Stimulated activated CD8-positive, alpha-beta memory T cell treated with anti-CD3 and anti-CD28 coated beads, Interleukin-7, amount 100 ng/mL, for 4 hours (primary cell): Measurements from ENCODE around the gene CFAP157.
"Not testable (repeated sequence)": the region's sequence is repeated elsewhere in the genome, so short reads cannot be mapped to it uniquely, and the experiment has no call there.

Experiments
- DNase-seq, 2 donors: peaks; one replicate each; pipeline ENCODE4 v3.0.0-alpha.2; 2020; ENCODE audit warnings: low read depth in 2 of 2

Gene CFAP157

GRCh38 chr9:127735530-127736185, 28.9 kb downstream of the CFAP157 start:
- DNase-seq = no peak

- DNase-seq = no peak
Measured at GRCh38 chr9:127738666-127739065, 31.9 kb downstream of the CFAP157 start.

DNA sequence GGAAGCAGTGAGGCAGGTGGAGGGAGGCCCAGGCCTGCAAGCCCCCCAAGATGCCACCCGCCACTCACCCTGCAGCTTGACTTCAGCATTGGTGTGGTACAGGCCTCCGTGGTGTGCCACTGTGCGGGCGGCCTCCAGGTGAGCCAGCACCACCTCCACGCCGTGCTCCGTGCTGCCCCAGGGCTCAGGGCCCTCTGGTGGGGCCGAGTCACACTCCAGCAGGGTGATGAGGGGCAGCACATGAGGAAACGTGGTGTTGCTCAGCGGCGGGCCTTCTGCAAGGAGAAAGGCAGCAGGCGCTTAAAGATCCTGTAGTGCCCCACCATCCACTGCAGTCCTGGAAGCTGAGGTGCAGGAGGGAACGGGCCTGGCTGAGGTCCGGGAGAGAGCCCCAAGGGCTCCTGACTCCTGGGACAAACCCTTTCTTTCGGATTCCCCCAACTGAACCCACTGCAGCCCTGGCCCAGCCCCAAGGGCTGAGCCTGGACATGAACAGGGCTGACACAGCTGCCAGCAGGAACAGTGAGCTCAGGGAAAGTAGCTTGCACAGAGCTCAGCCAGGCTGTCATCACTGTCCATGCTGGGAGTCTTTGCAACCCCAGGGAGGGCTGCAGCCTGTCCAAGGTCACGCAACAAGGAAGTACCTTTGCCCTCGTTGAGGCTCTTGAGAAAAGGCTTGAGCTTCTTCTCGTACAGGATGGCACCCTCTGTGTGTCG, 33.0 kb downstream of the CFAP157 start:
- DNase-seq = no peak

DNA sequence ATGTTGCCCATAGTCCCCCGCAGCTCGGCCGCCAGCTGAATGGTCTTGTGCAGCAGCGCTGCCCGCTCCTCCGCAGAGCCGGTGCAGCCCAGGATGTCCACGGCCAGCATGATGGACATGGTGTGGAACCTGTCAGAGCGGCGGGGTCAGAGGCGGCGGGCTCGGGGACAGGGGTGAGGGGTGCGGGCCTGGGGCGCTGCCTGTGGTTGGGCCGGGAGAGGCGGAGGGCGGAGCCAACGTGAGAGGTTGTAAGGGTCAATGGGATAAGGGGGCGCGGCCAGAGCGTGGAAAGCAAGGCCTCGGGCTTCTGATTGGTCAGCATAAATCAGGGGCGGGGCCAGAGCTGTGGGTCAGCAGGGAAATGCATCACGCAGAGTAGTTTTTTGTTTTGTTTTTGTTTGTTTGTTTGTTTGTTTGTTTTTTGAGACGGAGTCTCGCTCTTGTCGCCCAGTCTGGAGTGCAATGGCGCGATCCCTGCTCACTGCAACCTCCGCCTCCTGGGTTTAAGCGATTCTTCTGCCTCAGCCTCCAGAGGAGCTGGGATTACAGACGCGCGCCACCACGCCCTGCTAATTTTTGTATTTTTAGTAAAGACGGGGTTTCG, 35.1 kb downstream of the CFAP157 start:
- no peak for DNase-seq

- no peak for DNase-seq
Measured at GRCh38 chr9:127742435-127743088, 35.8 kb downstream of the CFAP157 start.

GRCh38 chr9:127744398-127745110, 37.8 kb downstream of the CFAP157 start:
- no peak for DNase-seq

DNA sequence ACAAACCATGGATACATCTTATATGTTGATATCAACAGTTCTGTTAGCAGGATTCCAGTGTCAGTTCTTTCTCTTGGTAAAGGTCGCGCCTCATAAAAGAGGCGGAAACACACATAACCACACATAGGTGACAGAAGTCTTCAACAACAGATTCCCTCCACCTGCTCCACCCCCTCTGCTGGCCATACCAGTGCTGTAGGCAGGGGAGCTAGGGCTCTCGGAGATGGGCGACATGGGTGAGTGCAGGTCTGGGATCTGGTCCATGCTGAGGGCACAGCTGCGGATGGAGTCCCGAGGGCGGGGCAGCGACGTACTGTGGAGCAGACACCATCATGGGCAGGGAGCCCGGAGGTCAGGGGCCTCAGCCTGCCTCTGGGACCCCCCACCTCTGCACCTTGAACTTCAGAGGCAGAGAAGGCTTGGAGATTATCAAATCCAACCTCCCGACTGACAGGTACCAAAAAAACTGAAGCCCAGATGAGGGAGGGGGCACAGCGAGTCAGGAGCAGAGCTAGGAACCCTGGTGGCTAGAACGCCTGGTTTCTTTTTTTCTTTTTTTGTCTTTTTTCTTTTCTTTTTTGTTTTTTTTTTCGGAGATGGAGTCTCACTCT, 40.3 kb downstream of the CFAP157 start:
- DNase-seq = no peak

DNA sequence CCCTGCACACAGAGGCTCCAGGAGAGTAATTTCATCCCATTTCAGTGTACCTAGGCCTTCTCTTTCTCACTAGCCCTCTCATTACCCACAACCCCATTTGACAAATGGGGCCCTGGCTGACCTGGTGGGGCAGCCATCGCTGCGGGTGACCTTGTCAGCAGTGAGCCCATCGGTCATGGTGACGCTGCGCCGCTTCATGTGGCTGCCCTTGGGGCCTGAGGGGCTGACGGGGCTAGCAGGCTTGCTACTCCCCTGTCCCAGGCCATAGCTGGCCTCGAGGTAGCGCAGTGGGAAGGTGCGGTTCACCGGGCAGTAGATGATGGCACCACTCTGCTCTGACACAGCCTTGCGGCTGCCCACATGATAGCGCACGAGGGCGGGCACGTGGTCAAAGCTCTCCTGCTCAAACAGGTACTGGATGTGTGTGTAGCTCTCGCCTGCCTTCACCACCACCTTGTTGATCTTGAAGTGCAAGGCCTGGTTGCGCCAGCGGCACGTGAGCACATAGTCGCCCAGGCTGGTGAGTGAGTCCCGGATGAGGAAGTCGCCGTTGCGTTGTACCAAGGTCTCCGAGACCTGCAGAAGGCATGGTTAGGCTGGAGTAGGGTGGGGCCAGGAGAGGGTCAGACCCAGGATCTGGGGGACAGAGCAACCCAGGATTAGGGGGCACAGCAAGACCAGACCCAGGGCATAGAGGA, 42.5 kb downstream of the CFAP157 start:
- no peak for DNase-seq

DNA sequence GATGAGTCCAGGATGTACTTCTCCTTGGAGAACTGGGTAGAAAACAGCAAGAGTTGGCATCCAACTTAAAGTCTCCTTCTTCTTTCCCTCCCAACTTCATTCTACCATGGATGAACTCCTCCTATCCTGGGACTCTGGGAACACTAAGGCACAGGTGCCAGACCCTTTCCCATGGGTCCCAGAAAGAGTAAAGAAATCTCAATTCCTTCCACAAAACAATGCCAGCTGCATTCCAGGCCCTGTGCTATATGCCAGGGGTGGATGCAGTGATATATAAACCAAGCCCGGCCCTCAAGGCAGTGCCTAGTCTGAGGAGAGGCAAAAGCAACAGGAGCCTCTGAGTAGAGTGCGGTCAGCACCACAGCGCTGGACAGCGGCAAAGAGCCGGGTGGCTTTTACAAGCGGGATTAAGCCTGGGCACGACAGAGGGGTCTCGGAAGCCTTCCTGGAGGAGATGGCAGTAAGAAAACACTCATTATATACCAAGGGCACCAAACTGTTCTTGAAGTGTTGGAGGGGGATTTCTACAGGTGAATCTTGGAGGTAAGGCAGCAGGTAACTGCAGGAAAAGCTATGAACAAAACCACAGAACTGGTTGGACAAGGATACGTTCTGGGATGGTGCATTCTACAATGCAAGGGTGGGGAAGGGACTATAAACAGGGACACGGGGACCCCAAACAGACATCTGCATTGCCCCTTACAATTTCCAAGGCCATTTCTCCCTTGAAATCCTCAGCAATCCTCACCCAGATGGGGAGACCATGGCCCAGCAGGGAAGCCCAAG, 44.7 kb downstream of the CFAP157 start:
- no peak for DNase-seq

- no peak for DNase-seq
Measured at GRCh38 chr9:127753148-127753547, 46.4 kb downstream of the CFAP157 start.

- DNase-seq = no peak
Measured at GRCh38 chr9:127753622-127754021, 46.8 kb downstream of the CFAP157 start.

GRCh38 chr9:127754099-127755060, 47.6 kb downstream of the CFAP157 start:
- no peak for DNase-seq

GRCh38 chr9:127755061-127756060, 48.6 kb downstream of the CFAP157 start:
- DNase-seq = no peak

DNA sequence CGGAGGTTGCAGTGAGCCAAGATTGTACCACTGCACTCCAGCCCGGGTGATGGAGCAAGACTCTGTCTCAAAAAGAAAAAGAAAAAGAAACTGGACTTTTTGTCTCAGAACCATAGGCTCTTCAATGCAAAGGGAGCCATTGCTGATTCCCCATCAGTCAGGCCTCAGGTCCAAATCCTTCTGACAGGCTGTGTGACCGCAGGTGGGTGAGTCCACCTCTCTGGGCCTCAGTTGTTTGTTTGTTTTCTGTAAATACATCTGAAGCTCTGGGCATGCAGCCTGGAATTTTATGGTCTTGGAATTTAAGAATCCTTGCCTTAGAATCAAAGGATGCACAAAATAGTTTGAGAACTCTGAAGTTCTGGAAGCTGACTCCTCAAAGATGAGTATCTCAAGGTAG, 49.4 kb downstream of the CFAP157 start:
- DNase-seq = no peak

DNA sequence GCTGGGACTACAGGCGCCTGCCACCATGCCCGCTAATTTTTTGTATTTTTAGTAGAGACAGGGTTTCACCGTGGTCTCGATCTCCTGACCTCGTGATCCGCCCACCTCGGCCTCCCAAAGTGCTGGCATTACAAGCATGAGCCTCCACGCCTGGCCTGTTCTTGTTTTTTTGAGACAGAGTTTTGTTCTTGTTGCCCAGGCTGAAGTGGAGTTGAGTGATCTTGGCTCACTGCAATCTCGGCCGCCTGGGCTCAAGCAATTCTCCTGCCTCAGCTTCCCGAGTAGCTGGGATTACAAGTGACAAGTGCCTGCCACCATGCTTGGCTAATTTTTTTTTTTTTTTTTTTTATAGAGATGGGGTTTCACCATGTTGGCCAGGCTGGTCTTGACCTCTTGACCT, 50.0 kb downstream of the CFAP157 start:
- not testable (repeated sequence) for DNase-seq

DNA sequence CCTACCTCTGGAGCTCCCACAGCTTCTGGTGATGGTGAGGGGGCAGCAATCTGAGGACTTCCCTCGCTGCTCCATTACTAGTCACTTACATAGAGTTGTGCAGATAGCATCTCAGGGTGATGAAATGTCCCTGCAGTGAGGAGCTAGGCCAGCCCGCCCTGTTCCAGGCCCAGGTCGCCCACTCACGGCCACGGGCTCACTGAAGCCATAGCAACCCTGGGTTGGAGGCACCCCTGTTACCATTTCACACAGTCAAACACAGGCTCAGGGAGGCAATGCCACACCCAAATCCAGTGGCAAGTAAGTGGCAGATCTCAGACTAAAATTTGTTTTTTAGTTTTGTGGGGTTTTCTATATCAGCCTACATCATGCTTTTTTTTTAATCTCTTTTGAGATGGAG, 52.1 kb downstream of the CFAP157 start:
- DNase-seq = no peak

DNA sequence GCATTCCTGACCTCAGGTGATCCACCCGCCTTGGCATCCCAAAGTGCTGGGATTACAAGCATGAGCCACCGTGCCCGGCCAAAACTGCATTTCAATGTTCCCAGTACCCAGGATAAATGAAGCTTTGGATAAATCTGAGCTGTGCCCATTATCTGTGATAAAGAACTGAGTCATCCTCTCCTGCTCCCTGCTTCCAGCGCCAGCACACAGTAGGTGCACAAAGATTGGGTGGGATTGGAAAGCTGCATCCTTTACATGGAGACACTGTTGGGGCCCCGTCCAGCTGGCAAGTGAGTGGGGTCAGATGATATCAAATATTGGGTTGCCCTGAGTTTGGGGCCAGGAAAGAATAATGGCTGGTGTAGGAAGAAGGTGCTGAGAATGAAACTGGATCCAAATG, 54.3 kb downstream of the CFAP157 start:
- DNase-seq = no peak

- DNase-seq = no peak
Measured at GRCh38 chr9:127761491-127761956, 54.7 kb downstream of the CFAP157 start.
